HG03442 (cell line): Measurements from ENCODE around the gene OVOL2.

Experiments used
- ATAC-seq: cut with Tn5 transposase; IDR thresholded peaks from one replicate; pipeline ENCODE4 v1.9.1; 2021; ENCODE audit warnings: mild to moderate bottlenecking, moderate library complexity; ENCODE audit not compliant: unreplicated experiment

OVOL2 gene

DNA sequence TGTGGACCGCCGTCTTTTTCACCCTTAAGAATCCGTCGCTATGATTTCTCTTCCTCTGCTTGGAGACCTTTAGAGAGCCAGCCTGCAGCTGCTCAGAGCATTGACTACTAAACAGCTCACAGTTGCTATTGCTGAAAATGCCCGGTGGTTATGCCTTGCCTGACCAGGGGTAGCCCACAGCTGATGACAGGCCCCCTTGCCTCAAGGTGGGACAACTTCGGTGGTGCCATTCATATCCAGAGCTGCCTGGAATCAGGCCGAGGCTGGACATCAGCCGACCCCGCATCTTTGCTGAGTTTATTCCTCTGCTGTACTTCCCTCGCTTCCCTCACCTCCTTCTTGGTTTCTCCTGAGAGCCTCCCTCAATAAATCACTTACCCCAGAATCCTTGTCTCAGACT lies 39.6 kb downstream of the OVOL2 start:
- no peak for ATAC-seq

DNA sequence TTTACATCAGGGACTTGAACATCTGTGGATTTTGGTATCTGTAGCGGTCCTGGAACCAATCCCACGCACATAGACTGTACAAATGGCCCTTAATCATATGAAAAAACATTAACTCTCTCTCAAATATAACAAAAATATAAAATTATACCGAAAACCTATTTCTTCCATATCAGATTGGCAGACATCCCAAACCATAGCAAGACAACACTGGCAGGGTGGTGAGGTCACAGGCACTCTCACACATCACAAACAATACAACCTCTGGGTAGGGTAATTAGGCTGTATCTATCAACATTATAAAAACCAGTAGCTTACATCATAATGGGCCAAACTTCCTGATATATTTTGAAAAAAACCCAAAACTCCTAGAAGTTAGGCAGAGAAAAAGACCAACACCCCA lies 40.9 kb downstream of the OVOL2 start:
- ATAC-seq = no peak

DNA sequence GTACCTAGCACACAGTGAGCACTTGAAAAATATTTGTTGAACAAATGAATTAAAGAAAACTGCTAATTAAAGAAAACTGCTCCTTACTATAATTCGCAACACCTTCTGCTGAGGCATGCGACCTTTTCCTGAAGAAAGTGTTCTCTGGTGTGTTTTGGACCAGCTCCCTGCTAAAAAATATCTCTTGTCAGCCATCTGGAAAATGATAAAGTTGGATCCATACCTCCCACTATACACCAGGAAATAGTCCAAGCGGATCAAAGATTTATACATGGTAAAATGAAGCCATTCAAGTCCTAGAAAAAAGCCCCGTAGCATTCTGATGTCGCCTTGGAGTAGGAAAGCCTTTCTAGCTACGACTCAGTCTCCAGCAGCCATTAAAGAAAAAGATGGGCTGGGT lies 43.3 kb downstream of the OVOL2 start:
- no peak for ATAC-seq

DNA sequence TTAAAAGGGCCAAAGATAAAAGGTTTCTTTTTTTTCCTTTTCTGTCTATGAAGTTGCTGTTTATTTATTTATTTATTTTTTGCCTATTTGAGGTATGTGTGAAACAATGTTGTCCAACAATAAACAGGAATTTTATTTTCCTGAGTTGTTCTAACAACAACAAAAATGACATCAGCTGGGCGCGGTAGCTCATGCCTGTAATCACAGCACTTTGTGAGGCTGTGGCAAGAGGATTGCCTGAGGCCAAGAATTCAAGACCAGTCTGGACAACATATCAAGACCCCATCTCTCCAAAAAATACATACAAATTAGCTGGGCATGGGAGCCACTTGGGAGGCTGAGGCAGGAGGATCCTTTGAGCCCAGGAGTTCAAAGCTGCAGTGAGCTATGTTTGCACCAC lies 44.8 kb downstream of the OVOL2 start:
- ATAC-seq = no peak

DNA sequence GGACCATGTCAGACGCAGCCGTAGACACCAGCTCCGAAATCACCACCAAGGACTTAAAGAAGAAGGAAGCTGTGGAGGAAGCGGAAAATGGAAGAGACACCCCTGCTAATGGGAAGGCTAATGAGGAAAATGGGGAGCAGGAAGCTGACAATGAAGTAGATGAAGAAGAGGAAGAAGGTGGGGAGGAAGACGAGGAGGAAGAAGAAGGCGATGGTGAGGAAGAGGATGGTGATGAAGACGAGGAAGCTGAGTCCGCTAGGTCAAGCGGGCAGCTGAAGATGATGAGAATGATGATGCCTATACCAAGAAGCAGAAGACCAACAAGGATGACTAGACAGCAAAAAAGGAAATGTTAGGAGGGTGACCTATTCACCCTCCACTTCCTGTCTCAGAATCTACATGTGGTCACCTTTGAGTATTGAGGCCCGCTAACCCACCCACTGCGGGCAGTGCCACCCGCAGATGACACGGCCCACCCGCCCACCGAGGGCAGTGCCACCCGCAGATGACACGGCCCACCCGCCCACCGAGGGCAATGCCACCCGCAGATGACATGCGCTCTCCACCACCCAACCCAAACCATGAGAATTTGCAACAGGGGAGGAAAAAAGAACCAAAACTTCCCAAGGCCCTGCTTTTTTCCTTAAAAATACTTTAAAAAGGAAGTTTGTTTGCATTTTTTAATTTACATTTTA lies 45.6 kb downstream of the OVOL2 start:
- no peak for ATAC-seq

DNA sequence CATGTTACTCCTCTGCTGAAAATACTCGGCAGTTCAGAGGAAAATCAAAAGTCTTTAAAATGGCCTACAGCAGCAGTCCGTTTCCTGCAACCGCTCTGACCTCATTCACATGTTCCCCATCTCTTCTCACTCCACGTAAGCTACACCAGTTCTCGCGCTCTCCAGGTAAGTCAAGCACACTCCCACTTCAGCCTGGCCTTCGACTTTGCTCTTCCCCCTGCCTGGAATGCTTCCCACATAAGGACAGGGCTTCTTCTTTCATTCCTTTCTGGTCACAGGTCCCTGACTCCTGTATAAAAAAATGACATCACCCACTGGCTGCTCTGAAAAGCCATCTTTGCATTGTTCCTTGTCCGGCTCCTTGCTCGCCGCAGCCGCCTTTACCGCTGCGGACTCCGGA lies 46.2 kb downstream of the OVOL2 start:
- ATAC-seq = no peak

DNA sequence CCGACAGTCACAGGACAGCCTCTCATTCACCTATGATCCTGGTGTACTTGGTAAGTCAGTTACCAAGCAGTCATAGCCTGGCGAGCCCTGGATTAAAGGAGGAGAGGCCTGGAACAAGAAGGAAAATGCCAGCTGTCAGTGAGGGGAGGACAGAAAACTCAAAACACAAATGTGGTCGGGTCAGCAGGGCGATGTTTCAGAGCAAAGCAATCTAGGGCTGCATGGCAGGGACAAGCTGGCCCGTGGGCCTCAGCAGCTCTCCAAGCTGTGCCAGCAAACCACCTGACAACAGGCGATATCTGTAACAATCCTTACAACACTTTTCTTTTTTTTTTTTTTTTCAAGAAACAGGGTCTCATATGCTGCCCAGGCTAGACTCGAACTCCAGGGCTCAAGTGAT lies 48.6 kb downstream of the OVOL2 start:
- no peak for ATAC-seq

DNA sequence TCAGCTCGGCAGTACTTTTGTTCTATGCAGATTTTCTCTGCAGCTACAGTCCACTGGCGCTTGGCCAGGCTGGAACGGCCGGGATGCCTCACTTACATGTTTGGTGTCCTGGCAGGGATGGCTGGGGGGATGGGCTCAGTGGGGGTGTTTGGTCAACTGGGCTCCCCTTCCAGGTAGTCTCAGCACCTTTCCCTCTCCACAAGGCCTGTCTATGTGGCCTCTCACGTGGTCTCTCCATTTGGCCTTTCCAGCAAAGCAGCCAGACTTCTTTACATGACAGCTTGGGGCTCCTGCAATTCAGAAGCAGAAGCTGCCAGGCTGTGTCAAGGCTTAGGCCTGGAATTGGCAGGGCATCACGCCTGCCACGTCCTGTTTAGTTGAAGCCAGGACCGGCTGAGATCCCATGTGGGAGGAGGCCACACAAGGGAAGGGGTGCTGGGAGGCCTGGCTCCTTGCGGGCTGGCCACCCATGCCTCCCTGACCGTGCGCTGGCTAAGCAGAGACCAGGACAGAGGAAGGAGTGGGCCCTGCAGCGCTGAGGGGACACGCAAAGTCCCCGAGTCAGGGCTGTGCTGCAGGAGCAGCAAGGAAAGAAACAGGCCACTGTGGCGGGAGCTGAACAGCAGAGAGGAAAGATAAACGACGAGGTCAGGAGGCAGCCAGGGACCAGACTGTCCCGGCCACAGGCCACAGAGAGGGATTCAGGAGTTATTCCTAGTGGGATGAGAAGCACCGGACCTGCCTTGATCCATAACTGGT lies 50.0 kb downstream of the OVOL2 start:
- ATAC-seq = no peak

DNA sequence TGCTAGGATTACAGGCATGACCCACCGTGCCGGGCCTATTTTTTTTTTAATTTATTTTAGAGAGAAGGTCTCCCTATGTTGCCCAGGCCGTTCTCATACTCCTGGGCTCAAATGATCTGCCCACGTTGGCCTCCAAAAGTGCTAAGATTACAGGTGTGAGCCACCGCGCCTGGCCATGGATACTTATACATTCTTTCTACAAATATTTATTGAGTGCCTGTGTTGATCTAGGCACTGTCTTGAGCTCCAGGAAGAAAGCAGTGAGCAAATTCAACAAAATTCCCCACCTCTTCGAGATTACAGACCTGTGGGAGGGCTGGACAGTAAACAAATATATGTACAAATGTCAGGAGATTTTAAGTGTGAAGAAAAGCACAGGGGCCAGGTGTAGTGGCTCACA lies 51.0 kb downstream of the OVOL2 start:
- ATAC-seq = no peak

DNA sequence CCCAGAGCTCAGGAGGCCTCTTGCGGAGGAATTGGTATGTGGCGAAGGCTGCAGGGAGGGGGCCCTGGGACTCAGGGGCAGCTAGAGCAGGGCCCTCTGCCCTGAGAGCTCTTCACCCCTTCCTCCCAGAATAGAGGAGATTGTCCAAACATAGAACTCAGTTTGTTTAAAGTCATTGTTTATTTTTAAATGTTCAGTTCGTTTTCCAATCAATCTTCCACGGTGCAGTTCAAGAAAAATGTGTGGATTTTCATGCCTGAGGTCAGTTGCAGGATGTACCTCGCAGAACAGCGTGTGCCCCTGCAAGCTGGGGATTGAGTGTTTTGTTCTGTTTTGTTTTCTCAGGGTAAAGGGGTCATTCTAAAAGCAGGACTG lies 51.7 kb downstream of the OVOL2 start:
- no peak for ATAC-seq

DNA sequence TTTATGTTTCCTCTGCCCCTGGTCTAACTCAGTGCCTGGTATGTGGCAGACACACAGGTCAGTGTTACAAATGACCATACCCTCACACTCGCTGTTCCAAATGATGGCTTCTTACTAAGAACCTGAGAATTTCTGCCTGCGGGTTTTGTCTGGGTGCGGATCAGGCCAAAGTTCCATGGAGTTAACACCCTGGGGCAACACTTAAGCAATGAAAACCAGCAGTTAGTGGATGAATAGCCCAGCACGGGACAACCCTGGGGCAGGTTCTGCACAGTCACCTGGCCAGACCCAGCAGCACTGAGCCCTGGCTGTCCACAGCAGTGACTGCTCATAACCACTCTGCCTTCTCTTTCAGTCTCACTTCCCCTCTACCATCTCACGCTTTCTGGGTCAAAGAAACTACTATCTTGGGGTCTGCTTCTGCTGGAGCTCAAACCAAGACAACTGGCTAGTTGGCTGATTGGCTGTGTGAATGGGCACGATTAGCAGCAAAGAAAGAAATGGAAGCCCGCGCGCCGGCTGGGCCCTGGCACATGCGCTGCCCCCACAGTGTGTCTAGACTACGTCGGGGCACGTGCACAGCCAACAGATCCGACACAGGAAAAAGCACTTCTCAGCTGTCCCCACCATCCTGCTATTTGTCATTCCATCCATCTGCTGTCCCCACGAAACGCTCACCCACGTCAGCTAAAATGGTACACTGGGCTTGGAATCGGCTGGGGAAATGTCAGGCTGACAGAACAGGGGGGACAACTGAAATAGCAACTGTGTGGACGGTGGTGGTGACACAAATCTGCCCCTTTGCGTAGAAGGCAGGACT lies 52.3 kb downstream of the OVOL2 start:
- peak; percentile 95 for ATAC-seq

DNA sequence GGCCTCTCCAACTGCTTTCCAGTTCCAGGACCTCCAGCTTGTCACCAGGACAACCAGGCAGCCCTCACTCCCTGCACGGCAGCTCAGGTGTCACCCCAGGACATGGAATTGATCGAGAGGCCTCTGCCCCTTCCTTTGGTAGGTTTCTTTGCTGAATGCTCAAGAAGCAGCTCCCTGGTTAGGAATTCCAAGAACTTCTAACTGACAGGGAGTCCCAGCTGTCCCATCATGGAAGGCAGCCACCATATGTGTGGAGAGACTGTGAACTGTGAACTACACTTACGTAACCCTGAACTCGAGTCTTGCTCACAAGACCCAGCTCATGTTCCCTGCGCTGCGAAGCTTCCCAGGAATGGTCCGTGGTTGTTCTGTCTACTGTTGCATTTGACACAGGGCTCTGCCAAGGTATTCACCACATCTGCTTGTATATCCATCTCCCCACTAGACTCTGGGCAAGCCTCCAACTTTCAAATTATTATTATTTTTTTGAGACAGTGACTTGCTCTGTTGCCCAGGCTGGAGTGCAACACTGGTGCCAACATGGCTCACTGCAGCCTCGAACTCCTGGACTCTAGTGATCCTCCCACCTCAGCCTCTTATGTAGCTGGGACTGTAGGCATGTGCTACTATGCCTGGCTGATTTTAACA lies 53.2 kb downstream of the OVOL2 start:
- no peak for ATAC-seq

DNA sequence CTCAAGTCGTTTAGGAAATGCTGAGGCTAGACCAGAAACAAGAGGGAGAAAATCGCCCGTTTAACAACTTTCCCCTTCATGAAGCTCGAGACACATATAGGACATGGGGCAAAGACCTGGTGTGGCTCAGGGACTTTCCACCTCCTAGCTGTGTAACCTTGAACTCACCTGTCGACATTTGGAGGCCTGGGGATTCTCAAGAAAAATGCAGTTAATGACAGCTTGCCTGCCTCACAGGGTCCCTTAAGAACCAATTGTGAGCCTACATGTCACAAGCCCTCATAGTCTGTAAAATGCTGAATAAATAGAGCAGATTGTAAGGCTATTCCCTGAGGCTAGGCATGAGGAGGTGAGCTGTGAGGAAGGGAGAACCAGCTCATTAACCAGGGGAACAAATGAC lies 53.8 kb downstream of the OVOL2 start:
- no peak for ATAC-seq

DNA sequence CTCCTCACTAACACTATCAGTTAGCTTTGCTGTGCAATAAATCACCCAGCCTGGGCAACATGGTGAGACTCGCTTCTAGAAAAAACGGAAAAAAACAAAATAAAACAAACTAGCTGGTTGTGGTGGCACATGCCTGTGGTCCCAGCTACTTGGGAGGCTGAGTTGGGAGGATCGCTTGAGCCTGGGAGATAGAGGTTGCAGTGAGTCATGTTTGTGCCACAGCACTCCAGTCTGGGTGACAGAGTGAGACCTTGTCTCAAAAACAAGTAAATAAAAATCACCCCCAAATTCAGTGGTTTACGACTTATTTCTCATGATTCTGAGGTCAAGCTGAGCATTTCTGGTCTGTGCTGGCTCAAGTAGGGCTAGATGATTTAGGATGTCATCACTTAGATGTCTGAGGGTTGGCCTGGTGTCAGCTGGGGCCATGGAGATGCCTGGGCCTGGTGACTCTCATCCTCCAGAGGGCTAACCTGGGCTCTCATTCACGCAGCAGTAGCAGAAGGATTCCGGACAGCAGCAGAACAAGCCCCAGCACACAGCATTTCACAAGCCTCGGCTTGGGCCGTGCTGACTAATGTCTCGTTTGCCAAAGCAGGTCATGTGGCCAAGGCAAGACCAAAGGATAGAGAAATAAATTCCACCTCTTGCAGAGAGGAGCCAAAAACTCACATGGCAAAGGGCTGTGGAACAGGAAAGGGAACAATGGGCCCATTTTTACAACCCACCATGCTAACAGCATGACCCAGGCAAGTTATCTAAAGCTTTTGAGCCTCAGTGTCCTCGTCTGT lies 56.4 kb downstream of the OVOL2 start:
- no peak for ATAC-seq

DNA sequence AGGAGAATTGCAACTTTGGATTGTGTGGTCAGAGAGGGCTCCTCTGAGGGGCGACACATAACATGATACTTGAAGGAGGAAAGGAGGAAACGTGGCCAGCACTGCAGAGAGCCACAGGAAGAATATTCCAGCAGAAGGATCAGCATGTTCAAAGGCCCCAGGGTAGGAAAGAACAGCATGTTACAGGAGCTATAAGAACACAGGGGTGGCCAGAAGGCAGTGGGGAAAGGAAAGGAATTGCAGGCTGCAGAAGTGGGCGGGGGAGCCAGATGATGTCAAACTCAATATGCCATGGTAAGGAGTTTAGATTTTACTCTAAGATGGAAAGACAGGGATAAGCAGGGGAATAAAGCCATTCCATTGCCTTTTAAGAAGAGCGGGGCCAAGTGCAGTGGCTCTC lies 58.1 kb downstream of the OVOL2 start:
- no peak for ATAC-seq

DNA sequence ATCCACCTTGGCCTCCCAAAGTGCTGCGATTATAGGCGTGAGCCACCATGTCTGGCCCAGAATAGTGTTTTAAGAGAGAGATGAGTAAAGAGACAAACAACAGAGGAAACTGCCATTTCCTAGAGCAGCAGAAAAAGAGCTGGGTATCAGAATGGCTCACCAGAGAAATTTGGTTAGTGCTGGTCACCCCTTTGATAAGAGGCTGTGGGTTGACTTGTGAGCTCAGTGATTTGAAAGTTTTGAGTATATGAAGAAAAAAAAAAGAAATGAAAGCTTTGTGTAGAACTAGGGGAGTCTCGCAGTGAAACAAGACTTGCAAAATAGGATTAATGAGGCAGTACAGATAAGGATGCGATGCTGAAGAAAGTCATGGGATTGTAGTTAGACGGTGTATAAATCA lies 59.3 kb downstream of the OVOL2 start:
- ATAC-seq = no peak

DNA sequence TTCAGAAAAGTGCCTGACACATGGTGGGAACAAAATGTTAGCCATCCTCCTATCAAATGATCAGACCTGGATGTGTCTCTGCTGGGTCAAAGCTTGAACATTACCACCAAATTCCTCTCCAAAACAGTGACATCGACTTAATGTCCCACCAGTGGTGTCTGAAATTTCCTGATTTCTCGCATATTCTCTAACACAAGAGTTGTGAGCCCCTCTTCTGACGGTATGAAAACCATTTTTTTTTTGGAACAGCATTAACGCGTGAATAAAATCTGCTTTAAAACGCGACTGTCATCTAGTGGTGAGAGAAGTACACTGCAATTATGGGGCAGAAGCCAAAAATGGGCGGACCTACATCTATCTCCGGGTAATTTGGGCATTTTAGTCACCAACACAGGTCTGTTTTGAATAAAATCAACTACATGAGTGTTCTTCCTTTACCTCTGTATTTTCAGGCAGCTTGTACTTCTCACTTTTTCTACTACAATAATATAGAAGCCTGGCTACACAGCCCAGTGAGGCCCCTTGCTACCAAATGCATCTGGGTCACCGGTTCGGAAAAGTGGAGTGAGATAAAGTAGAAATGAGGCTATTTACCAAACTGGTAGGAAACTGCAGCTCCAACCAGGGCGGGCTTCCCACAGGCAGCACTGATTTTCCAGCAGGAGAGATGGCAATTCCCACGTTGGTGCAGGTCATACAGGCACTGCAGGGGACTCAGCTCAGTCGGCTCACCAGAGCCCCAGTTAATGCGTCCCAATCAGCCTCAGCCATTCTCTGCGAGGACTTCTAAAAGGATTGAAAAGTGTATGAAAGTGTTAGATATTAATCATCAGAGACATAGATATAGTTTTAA lies 61.5 kb downstream of the OVOL2 start:
- ATAC-seq = peak; percentile 44

DNA sequence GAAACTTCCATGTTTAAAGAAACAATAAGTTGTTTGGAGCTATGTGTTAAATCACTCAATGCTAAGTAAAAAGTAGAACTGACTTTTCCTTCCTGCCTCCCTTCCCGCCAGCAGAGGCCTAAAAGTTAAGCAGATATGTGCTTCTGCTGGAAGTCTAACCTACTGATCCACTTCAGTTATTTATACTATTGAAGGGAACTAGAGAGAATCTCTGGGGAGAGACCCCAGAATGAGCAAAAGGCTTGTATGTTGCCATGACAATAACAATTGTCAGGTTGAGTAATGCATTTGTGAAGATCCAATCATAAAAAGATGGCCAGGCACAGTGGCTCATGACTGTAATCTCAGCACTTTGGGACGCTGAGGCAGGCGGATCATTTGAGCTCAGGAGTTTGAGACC lies 64.2 kb downstream of the OVOL2 start:
- no peak for ATAC-seq

DNA sequence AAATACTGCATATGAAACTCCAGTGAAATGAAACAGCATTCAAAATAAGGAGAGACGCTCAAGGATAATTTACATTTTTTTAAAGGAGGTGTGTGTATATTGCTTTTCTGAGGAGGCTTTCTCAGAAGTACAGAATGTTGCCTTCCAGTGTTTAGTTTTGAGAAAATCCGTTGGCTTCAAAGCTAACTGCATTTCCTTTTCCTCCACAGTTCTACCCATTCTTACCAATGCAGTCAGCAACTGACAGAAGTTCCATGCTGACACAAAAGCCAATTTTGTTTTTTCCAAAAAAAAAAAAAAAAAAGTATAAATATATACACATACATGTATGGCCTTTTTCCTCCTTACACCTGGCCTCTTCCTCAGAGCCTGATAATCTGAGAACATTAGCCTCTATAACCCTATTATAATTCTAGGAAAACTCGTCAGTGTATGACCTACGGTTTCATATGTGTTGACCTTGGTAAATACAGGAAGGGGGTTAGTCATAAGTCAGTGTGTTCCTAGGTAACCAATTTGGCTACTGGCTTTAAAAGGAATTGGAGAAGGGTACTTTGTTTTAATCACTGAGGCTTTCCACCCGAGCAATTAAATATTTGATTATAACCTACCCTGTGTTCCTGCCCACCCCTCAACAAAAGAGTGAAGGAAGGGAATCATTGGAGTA lies 64.7 kb downstream of the OVOL2 start:
- no peak for ATAC-seq
